Measurements from ENCODE around the gene LGSN.
A peak's percentile ranks its signal among the peaks of the same experiment; 100 is the strongest.
"Not testable (repeated sequence)": the region's sequence is repeated elsewhere in the genome, so short reads cannot be mapped to it uniquely, and the experiment has no call there.

LGSN gene

DNA sequence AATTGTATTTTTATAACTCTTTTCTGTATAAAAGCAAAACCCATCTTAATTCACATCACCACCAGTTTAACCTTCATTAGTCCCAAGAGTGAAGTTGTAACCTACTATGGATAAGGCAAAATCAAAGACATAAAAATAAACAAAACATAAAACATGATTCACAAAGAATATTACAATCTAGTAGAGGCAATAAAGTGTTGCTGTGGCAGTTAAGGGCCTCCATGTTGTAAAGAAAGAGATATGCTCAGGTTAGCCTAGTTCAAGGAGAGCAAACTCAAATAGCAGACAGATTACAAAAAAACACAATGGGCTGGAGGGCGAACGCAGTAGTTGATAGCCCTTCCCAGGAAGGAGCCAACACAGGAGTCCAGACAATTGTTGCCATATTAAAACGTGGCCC lies 13.4 kb downstream of the LGSN start:
- DNase-seq (ENCODE audit: low spot score), result no peak

DNA sequence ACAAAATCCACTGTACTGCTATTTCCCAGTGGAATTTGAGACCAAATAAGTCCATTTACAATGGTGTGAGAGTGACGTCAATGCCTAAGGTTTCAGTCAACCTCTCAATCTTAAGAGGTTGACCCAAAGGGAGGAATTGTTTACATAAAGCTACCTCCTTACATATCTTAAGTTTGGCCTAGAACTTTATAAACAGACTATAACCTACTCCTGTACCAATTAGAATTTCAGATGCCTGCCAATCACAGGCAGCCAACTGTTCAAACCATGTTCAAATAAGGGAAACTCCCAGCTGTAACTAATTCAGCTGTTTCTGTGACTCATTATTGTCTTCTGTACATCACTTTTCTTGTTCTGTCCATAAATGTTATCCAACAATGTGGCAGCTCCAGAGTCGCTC lies 14.5 kb downstream of the LGSN start:
- no peak for DNase-seq (ENCODE audit: low spot score)

DNA sequence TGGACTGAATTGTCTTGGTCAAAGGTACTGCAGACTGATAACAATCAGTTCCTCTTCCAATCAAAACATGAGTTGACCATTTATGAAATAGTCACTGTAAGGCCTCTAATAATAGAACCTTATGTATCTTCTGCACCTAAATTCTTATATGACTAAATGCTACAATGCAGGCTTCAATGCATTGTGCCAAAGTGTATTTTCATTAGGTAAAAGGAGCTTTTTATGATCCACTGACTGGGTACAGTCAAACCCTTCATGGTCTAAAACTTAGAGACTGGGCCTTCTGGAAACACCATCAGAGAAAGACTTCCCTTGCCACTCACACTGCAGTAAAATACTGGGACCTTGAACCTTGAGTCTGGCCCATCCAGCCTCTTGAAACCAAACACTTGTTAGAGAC lies 16.3 kb downstream of the LGSN start:
- DNase-seq (ENCODE audit: low spot score), result no peak

DNA sequence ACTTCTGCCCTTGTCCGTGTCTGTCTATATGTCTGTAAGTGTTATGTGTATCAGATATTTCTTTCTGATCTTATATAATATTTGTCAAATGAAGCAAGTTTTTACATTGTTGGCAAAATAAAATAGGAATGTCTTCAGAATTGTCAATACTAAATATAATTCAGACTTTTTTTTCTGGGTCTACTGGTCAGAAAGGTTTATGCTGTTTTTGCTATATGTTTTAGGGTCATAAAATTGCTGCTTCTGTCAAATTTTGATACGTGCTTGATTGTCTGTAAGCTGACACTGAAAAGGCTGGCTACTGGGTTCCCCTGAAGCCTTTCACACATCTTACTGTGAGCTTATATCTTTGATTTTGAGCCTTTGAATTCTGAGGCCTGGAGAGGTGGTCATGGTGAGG lies 20.1 kb downstream of the LGSN start:
- no peak for DNase-seq (ENCODE audit: low spot score)

DNA sequence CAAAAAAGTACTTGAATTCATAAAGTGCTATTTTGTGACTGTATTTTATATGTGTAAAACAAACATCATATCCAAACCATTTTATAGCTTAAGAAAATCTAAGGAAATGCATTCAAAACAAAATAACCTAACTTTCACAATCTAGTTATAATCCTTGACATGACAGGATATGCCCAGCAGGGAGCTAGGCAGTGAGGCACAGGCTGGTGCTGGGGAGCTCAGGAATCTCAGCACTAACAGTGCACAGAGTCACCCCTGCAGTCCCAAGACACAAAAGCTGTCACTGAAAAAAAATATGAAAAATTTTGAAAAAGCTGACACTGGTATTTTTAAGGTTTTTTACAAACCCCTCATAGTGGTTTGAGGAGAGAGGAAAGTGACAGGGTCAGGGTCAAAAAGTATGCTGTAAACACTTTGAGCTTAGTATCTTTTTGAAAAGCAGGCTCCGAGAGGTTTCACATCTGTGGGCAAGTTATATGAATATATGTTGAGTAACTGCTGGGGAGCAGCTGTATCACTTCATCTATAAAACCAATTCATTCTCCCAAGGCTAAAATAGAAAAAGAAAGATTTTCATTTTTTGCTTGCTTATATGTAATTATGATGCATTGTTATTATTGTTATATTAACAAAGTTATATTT lies 24.1 kb downstream of the LGSN start:
- no peak for DNase-seq (ENCODE audit: low spot score)

DNA sequence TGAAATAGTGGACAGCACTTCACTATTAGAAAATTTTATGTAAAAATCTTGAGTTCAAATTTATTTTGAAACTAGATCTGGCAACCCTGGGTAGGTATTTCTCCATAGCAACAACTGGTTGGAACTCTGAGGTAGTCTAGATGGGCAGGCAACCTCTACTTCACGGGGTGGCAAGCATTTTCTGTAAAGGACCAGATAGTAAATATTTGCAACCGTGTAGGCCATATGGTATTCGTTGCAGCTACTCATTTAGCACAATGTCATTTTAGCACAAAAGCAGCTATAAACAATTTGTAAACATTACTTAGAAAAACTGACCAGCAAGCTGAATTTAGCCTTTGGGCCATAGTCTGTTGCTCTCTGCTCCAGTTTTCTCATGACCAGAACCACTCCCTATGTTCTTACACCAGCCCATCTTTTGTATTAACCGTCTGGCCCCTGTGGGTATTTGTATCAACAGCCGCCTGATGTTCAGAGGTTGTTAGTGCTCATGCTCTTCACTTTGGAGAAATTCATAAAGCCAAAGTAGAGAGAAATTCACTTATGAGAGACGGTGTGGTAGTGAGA lies 29.2 kb downstream of the LGSN start:
- DNase-seq (ENCODE audit: low spot score), result no peak

DNA sequence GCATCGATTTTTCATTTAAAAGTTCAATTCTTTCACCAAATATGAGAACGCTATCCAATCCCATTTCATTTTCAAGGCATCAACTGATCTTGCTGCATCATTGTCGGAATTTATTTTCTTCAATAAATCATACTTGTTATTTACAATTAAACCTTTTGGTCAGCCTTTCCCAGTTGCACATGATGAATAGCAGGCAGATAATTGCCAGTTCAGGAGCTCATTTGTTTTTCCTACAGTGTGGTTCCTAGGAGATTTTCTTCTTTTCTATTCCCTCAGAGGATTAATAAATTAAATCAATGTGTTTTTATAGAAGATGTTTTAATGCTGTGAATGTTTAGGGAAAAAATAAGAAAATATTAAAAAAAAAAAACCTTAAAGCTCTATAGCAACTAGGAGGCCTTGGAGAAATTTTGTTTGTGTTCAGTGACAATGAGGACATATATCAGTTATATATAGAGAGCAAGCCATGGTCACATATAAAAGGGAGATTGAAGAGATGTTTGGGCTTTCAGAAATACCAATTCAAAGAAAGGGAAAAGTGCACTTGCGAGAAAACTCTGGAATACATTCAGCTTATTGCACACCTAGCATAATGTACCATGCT lies 30.4 kb downstream of the LGSN start:
- no peak for DNase-seq (ENCODE audit: low spot score)

DNA sequence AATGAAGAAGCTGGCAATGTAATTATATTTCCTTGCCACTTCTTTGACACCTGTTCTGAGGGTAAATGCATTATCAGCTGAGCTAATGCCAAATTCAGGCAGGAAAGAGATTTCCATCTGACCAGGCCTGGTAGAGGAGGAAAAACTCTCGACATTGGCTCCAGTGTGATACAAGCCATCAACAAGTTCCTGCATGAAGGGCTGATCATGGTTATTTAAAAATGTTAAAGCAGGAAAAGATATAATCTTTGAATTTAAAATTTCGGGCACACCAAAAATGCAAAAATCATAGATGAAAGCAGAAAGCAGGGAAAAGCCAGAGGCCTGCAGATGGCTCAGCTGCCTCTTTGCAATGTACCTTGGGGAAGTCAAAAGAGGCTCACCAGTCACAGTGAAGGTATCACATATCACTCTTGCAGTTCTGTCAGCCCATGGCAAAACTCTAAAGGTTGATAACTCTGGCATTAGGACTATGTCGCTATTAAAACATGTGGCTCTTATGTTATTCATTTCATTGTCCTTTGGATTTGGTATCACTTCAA lies 39.1 kb downstream of the LGSN start:
- no peak for DNase-seq (ENCODE audit: low spot score)

DNA sequence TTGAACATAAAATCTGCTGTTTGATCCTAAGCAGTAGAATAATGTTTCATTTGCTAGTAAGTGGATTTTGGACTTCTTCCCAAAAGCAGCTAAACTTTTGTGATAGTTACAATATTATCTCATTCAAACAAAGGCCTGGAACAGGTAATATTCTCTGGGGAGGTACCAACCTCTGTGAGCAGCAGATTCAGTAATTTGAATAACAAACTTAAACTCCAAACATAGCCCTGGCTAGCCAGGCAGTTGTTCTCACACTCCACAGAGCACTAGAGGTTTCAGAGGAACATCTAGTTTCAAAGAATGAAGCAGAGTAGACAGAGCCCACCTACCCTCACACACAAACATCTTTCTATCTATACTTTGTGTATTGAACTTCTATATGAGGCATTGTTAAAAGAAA lies 40.9 kb downstream of the LGSN start:
- DNase-seq (ENCODE audit: low spot score), result no peak

DNA sequence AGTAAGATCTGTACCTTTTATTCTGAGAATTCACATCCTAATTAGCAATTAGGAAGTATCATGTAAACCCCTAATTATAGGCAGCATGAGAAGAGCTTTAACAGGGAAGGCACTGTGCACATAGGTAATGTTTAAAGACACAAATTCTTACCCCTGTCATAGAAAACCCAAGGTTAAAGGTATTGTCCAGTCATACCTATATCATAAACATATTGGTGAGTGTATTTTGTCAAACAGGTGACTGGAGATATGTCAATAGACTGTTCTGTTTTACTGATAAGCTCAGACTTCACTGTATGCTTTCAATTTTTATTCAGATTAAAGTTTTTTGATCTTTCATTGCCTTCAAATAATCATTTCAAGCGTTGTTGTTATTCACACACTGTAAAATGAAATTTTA lies 43.8 kb downstream of the LGSN start:
- no peak for DNase-seq (ENCODE audit: low spot score)

DNA sequence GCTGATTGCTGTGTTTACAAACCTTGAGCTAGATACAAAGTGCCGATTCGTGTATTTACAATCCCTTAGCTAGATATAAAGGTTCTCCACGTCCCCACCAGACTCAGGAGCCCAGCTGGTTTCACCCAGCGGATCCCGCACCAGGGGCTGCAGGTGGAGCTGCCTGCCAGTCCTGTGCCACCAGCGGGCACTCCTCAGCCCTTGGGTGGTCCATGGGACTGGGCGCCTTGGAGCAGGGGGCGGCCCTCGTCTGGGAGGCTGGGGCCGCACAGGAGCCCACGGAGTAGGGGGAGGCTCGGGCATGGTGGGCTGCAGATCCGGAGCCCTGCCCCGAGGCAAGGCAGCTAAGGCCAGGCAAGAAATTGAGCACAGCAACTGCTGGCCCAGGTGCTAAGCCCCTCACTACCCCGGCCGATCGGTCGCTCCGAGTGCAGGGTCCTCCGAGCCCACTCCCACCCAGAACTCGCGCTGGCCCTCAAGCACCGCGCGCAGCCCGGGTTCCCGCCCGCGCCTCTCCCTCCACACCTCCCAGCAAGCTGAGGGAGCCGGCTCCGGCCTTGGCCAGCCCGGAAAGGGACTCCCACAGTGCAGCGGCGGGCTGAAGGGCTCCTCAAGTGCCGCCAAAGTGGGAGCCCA lies 44.9 kb downstream of the LGSN start:
- DNase-seq (ENCODE audit: low spot score), result not testable (repeated sequence)

DNA sequence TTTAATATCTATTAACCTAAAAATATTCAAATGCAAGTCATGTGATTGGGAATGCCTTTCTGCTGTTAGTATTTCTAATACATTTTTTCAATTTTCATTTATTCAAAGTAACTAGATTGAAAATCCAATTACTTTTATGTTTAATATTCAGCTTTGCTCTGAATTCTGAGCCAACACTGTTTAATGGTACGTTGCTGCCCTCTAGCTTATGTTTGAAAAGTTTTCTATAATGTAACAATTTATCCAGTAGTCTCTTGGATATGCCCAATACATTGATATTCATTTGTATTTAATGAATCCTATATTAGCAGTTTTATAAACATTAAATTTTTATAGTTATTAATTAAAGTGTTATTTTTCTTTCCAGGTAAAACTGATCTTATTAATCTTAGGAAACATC lies 47.4 kb downstream of the LGSN start:
- DNase-seq (ENCODE audit: low spot score), result peak; percentile 46

DNA sequence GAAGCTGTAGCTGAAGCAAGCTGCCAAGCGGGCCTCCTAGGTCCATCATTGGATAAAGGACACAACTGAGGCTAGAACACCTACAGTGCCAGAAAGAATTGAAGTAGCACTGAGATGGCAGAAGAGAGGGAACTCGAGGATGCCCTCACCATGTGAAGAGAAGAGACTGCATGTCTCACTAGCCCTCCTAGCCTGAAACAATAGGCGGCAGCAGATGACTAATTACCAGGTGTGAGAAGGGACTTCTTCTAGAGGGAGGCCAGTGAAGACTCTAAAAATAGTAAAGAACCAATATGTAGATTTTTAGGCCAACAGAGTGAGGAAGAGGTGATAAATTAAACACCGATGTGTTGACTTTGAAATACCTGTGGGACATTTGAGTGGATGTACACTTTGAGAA lies 50.3 kb downstream of the LGSN start:
- DNase-seq (ENCODE audit: low spot score), result no peak

DNA sequence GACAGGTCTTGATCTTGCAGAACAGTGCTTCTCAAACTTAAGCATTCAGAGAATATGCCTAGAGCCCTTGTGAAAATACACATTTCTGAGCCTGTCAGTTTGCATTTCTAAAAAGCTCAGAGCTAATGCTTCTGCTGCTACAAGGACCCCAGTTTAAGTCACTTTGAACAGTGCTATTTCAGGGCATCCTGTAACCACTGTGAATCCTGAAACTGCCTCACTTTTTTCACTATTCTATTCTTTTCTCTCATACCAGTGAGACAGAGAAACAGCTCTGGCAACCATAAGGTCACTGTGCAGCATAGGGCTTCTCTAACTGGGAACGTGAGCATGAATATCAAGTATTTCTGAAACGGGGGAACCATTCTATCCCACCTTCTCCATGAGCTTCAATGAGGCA lies 51.2 kb downstream of the LGSN start:
- no peak for DNase-seq (ENCODE audit: low spot score)

DNA sequence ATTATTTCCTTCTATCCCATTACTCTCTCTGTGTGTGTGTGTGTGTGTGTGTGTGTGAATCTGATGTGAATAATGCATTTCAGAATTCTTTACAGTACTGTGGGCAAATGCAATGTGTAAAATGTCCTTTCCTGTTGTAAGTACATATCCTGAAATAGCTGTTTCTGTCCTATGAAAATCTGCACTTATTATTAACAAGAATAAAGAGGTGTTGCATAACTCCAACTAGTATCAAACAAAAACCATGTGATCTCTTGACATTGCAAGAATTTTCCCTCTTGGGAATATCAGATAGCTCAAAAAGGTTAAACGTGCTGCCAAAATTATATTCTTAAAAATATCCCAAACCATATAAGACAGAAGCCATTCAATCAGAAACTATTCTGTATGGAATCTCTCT lies 52.0 kb downstream of the LGSN start:
- no peak for DNase-seq (ENCODE audit: low spot score)

DNA sequence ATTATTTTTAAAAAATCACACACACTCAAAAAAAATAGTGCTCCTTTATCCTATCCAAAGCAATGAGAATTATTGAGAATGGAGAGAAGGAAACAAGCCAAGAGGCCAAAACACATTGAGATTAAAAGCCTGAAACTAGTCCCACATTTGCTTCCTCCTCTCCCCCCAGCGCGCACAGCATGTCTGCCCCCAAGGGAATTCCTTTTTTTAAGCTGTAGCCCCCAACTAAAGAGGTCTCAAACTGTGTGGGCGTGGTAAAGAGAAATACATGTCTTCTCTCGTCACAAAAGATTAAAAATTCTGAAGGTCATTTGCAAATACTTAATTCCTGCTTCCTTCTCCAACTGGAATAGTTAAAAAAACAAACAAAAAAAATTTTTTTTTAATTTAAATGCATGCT lies 52.7 kb downstream of the LGSN start:
- no peak for DNase-seq (ENCODE audit: low spot score)

DNA sequence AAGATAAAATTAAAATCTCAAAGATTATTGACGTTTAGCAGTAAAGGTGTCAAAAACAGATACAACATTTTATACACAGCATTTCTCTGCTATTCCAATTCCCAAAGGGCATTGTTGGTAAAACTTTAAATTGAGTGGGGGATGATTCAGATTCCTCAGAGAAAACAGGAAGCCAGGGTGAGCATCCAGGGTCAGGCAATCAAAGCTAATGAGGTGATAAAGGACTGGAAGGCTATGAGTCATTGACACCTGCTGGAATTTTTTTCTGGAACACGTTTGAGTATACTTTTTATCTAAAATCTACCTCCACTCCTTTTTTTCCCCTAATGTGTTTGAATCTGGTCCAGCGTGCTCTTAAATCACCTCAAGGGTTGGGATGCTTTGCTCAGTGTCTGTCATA lies 56.3 kb downstream of the LGSN start:
- no peak for DNase-seq (ENCODE audit: low spot score)

DNA sequence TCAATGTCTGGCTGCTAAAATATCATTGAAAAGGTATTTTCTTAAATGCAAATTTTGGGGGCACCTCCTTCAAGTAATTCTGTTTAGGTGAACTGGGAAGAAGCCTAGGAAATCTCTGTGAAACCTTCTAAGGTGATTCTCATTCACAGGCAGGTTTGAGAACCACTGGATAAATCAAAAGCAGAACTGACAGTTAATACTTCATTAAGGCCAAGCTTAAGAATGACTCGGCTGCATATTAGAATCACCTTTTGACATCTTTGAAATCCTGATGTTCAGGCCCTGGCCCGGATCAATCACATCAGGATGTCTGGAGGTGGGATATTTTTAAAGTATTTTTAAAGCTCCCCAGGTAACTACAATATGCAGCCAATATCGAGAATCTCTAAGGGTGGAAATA lies 58.0 kb downstream of the LGSN start:
- DNase-seq (ENCODE audit: low spot score), result no peak

DNA sequence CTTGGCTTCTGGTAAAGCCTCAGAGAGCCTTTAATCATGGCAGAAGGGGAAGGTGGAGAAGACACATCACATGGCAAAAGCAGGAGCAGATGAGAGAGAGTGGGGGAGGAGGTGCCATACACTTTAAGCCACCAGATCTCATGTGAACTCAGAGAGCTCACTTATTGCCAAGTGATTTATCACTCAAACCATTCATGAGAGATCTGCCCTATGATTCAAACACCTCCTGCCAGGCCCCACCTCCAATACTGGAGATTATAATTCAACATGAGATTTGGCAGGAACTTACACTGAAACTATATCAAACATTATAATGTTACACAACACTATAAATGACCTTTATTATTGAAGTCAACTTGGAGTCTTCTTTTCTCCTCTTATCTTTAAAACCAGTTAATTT lies 60.6 kb downstream of the LGSN start:
- no peak for DNase-seq (ENCODE audit: low spot score)

DNA sequence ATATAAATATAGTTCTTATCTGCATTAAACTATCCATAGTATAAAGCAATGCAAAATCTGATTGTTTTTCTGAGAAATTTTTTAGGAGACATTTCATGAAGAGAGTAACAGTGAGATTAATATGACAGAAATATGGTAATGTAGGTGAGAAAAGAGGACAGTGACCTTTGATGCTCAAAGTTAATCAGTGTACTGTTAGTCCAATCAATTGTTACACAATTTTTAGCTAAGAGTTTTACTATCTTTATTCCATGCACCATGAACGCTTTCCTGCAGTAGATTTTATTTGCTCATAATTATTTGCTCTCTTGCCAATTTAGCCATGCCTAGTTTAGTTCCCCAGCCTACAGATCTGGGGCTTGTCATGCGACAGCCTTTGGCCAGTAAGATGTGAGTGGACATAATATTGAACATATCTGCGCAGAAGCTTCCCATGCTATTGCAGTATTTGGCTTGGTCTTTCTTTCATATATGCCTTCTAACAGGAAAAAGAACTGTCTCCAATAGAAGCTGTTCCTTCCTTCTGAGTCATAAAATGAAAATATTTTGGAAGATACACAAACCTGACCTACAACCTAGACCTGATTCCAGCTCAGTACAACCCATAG lies 69.8 kb downstream of the LGSN start:
- no peak for DNase-seq (ENCODE audit: low spot score)

DNA sequence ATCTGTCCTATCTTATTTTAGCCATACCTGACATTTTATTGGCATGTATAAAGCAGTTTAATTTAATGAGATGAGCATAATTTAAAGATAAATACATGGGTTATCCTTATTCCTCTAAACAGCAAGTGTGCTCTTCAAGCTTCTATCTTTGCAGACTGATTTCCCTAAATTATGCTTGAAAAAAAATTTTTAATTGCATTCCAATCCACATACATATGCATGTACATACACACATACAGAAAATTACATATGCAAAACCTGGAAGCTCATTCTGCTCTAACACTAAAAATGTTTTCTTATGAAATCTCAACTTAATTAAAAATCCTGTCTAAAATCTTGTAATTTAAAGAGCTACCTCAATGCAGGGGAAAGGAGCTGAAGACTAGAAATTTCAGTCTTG lies 73.2 kb downstream of the LGSN start:
- no peak for DNase-seq (ENCODE audit: low spot score)

DNA sequence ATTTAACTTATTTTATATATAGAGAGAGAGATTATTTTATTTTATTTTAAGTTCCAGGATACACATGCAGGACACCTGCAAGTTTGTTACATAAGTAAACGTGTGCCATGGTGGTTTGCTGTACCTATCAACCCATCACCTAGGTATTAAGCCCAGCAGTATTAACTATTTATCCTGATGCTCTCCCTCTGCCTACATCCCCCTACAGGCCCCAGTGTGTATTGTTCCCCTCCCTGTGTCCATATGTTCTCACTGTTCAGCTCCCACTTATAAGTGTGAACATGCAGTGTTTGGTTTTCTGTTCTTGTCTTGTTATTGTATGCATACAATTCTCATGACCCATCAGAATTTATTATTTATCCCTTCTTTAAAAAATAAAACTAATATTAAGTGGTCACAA lies 73.9 kb downstream of the LGSN start:
- DNase-seq (ENCODE audit: low spot score), result no peak

DNA sequence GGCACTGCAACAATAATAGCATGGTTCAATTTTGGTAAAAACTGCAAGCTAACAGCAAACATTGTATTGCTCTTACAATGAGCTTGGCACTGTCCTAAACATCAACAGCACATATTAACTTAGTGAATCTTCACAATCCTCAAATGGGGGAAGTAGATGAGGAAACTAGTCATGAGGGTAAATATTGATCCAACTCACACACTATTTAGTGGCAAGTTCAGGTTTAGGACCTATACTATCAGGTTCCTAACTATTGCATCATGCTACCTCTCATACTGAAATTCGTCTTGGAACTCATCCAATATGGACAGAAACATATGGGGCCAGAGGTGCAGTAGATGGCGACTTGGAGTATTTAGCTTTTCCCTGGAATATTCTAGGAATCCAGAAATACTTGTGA lies 74.4 kb downstream of the LGSN start:
- no peak for DNase-seq (ENCODE audit: low spot score)
